HG03135 (cell line): ENCODE data around the gene SNRNP27.

Experiments
- ATAC-seq: cut with Tn5 transposase; IDR thresholded peaks from one replicate; pipeline ENCODE4 v1.9.1; 2021; ENCODE audit warnings: mild to moderate bottlenecking, moderate library complexity; ENCODE audit not compliant: unreplicated experiment

Gene SNRNP27

GRCh38 chr2:69914950-69915945 is 21.5 kb downstream of the SNRNP27 start, which contains the start of gene MXD1:
TSS of gene MXD1 (plus strand) at chr2:69915109. CDS start at chr2:69915331, 222 bp downstream.
- peak; percentile 4 for ATAC-seq

- ATAC-seq = no peak
These were observed 22.4 kb downstream of the SNRNP27 start for GRCh38 chr2:69916106-69916505.

DNA sequence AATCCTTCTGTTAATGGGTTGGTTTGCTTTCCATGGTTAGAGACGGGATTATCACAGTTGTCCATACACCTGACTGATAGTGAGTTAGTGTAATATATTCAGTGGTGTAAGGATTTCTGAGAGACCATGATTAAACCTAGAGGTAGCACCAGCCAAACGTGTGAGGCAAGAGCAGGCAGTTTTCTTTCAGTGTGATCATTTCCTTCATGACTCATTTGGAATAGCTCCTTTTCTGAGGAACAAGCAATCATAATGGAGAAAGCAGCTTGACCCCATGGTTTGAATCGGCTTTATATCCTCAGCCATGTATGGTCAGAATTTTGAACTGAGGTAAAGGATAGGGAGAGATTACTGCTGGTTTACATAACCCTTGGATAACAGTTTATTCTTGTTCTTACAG is 24.1 kb downstream of the SNRNP27 start:
- ATAC-seq = no peak

DNA sequence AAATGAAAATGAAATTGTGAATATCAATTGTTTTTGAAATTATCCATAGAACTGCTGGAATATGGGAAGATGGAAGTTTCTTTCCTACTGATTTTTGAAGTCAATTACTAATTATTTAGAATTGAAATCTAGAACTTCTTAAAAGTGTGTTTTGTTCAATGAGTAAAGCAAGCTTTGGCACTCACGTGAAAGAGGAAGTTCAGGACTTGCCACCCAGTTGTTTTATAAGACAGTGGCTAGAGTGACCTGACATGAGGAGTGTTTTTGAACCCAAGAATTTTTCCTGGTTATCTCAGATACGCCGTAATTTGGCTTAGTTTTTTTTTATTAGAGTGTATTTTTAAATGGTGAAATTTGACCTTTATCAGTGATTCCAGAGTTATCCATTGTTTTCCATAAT is 24.6 kb downstream of the SNRNP27 start:
- ATAC-seq = no peak

DNA sequence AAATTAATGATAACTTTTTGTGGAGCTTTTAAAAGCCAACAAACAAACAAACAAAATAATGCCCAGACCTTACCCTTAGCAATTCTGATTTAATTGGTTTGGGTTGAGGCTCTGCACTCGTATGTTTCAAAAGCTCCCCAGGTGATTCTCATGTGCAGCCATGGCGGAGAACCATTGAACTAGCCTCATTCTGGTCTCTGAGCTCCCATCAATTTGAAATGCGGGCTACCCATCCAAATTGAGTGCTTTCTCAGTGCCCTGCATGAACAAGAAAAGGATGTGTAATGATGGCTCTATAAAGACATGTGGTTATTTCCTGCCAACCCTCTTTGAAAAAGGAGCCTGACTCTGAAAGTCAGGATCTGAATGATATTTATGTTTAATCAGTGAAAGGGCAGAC is 29.4 kb downstream of the SNRNP27 start:
- ATAC-seq = no peak

DNA sequence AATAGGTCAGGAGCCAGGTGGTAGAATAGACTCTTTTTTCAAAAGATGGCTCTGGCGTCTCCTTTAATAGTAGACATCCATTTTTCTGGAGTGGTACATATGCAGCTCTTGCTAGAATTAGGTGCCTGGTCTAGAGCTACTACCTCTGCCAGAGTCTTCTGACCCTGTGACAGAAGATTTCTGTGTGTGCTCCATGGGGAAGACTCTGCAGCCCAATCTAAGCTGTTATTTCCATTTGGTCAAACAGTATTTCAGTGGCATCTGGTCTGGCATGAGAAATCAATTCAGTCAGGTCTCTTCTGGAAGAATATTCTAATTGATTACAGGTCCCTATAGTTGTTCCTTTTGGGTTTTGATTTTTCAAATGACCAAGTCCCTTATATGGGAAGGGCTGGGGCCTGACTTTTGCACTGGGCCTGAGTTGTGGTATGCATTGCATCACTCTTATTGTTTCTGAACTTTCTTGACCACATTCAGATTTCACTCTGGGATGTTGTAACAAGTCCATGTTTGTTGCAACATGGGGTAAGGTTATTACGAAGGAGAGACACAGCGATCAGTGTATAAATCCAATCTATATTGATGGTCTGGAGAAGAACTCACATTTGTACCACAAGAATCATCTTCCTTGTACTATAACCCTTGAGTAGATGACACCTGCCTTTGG is 33.2 kb downstream of the SNRNP27 start:
- no peak for ATAC-seq

- no peak for ATAC-seq
These were observed 38.3 kb downstream of the SNRNP27 start for GRCh38 chr2:69931832-69932595.

DNA sequence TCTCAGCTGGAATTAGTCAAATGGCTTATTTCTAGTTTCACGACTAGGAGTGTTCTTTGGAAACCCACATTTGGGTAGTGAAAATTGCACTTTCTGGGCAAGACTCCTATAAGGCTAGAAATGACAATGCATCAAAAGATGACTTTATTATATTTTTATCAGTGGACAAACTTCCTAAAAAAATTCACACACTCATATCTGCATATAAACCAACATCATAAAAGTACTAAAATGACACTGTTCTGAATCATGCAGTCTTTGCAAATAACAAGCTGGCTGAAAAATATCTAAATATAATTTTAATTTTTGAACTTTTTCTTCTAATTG is 38.8 kb downstream of the SNRNP27 start:
- no peak for ATAC-seq

- no peak for ATAC-seq
These were observed 39.6 kb downstream of the SNRNP27 start for GRCh38 chr2:69933254-69933828.

GRCh38 chr2:69933839-69934613 is 40.3 kb downstream of the SNRNP27 start:
- no peak for ATAC-seq

- no peak for ATAC-seq
These were observed 40.8 kb downstream of the SNRNP27 start for GRCh38 chr2:69934614-69934908.

GRCh38 chr2:69935011-69935410 is 41.3 kb downstream of the SNRNP27 start:
- no peak for ATAC-seq

- no peak for ATAC-seq
These were observed 43.1 kb downstream of the SNRNP27 start for GRCh38 chr2:69936906-69937305.

- no peak for ATAC-seq
These were observed 44.2 kb downstream of the SNRNP27 start for GRCh38 chr2:69937968-69938367.

- ATAC-seq = no peak
These were observed 46.0 kb downstream of the SNRNP27 start for GRCh38 chr2:69939722-69940121.

GRCh38 chr2:69940691-69941090 is 46.9 kb downstream of the SNRNP27 start:
- ATAC-seq = no peak

GRCh38 chr2:69943000-69943842 is 49.5 kb downstream of the SNRNP27 start:
- ATAC-seq = no peak

- ATAC-seq = no peak
These were observed 50.2 kb downstream of the SNRNP27 start for GRCh38 chr2:69943843-69944525.

DNA sequence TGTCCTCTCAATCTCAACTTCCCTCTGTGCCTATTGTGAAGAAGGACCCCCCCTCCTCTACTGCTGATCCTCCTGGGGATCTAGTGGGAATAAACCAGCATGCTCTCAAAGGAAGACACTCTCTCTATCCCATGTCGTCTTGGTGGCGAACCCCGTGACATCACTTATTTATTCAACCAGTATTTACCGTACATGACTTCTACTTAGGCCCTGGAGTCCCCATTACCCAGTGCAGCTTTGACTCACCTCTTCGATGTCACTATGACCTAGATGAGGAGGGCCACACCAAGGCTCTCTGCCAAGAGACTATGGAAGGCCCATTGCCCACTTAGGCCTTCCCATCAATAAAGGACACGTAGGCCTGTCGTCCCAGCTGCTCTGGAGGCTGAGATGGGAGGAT is 51.0 kb downstream of the SNRNP27 start:
- ATAC-seq = no peak
